Vagina (tissue), 2 donors: ENCODE measurements around the gene LAMC1. TPM values are rescaled to one million over a fixed set of nuclear protein-coding genes. Genes with fewer than 3 reads are reported as not detected.

Source experiments
- DNase-seq, 2 donors: peaks; one replicate each; pipeline ENCODE4 v3.0.0-alpha.2; 2017; ENCODE audit errors: extremely low spot score in 2 of 2
- H3K27ac ChIP-seq: fragments of 200-600 bp; sonication (generic); one replicate; pipeline ENCODE4 v1.5.1; 2019
- H3K27me3 ChIP-seq: fragments of 200-600 bp; sonication (generic); one replicate; pipeline ENCODE4 v1.5.1; 2019
- H3K36me3 ChIP-seq, 2 donors: fragments of 200-600 bp; sonication (generic); one replicate each; pipeline ENCODE4 v1.5.1; 2017 to 2019
- H3K4me1 ChIP-seq: fragments of 200-600 bp; sonication (generic); one replicate; pipeline ENCODE4 v1.5.1; 2019
- H3K4me3 ChIP-seq, 2 donors: fragments of 200-600 bp; sonication (generic); 1 replicate in 1 of 2; 2 replicates in 1 of 2; pipeline ENCODE4 v1.5.1; 2016 to 2019
- H3K9me3 ChIP-seq: fragments of 200-600 bp; sonication (generic); one replicate; pipeline ENCODE4 v1.5.1; 2019
- POLR2A ChIP-seq, 2 donors: fragments of 450-650 bp; IDR thresholded peaks; one replicate each; pipeline ENCODE4 v1.6.1; 2017; ENCODE audit warnings: antibody characterized with exemption in 2 of 2, mild to moderate bottlenecking in 2 of 2, moderate library complexity in 2 of 2
- POLR2AphosphoS5 ChIP-seq, 2 donors: sonication (generic); formaldehyde crosslinking; IDR thresholded peaks; one replicate each; pipeline ENCODE4 v1.9.0; 2017; ENCODE audit warnings: antibody characterized with exemption in 2 of 2, mild to moderate bottlenecking in 2 of 2, low read depth in 1 of 2; ENCODE audit not compliant: insufficient read depth in 1 of 2
- intact Hi-C: fragments of 100-400 bp; cut with DNase I; formaldehyde crosslinking; loops from one replicate; pipeline ENCODE4 v1.15.1; 2023
- total RNA-seq: library from RNA; depleted of rRNA; stranded (reverse); fragments of >200 nt; gene quantifications from one replicate; pipeline ENCODE4 v1.2.3, GENCODE V29; 2016
- TF ChIP-seq, protein P1 (sequence below), 3 experiments: fragments of 450-650 bp in 2 of 3; fragments of 200-600 bp in 1 of 3; sonication (generic) in 1 of 3; IDR thresholded peaks; one replicate each; pipeline ENCODE4 v1.5.1; 2017 to 2019; ENCODE audit warnings: antibody characterized with exemption in 3 of 3, mild to moderate bottlenecking in 2 of 3, moderate library complexity in 2 of 3

The LAMC1 gene
- total RNA-seq, 1 donor from 2014 or later, result 217 TPM

DNA sequence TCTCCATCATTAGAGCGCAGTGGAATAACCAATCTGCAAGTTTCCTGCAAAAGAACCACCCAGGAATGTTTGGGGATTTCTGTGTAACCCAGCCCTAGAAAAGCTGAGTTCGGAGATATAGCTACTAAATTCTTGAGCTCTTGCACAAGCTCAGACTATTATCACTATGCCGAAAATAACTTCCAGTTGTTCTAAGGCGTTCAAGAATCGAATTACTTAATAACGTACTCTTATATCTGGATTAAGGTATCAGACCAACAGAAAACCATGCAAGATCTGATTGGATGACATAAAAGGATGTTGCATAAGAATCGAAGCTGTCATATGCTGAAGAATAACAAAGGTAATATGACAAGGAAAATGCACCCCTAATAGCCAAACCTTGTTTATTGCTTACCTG, 155.3 kb downstream of the LAMC1 start:
- intact Hi-C loops, result no loop called here
- Histone ChIP-seq H3K27me3 (no peaks in the 10 kb centered on the region), H3K36me3 (no peaks in the 10 kb centered on the region), H3K27ac (no peak overlapping the region), H3K9me3 (no peaks in the 10 kb centered on the region), H3K4me3 (no peak overlapping the region), H3K4me1 (peaks cover 9% of the 10 kb centered on the region)
- TF ChIP-seq POLR2A (IDR thresholded peaks at IDR 0.05), result no peak
- TF ChIP-seq, protein P1, sequence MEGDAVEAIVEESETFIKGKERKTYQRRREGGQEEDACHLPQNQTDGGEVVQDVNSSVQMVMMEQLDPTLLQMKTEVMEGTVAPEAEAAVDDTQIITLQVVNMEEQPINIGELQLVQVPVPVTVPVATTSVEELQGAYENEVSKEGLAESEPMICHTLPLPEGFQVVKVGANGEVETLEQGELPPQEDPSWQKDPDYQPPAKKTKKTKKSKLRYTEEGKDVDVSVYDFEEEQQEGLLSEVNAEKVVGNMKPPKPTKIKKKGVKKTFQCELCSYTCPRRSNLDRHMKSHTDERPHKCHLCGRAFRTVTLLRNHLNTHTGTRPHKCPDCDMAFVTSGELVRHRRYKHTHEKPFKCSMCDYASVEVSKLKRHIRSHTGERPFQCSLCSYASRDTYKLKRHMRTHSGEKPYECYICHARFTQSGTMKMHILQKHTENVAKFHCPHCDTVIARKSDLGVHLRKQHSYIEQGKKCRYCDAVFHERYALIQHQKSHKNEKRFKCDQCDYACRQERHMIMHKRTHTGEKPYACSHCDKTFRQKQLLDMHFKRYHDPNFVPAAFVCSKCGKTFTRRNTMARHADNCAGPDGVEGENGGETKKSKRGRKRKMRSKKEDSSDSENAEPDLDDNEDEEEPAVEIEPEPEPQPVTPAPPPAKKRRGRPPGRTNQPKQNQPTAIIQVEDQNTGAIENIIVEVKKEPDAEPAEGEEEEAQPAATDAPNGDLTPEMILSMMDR (IDR thresholded peaks at IDR 0.05), result no peak
- TF ChIP-seq POLR2AphosphoS5 (IDR thresholded peaks at IDR 0.05; ENCODE audit: insufficient read depth in 1 of 2, low read depth in 1 of 2), result no peak
- no peak for DNase-seq

DNA sequence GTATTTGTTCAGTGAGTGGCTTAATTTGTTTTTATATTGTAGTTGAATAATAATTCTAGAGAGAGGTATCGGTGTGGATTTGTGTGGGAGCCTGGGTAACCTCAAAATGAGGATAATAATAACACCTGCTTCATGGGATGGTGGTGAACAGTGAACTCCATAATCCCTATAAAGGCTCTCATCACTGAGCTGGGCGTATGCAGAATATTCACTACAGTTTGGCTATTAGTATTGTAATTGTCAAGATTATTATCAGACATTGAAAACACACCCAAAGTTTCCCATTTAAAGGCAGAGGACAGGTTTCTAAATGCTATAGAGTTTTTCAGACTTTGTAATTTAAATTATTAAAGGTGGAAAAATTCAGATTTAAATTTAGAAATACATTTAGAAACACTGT, 155.8 kb downstream of the LAMC1 start:
- DNase-seq, result no peak
- no peak overlapping the region for H3K27ac ChIP-seq
- H3K36me3 ChIP-seq, result no peaks in the 10 kb centered on the region
- no peak overlapping the region for H3K4me3 ChIP-seq
- peaks cover 9% of the 10 kb centered on the region for H3K4me1 ChIP-seq
- H3K27me3 ChIP-seq, result no peaks in the 10 kb centered on the region
- TF ChIP-seq, protein P1 (IDR thresholded peaks at IDR 0.05), result no peak
- no peak for TF ChIP-seq POLR2AphosphoS5 (IDR thresholded peaks at IDR 0.05; ENCODE audit: insufficient read depth in 1 of 2, low read depth in 1 of 2)
- no peak for TF ChIP-seq POLR2A (IDR thresholded peaks at IDR 0.05)
- intact Hi-C loops, result no loop called here
- no peaks in the 10 kb centered on the region for H3K9me3 ChIP-seq

DNA sequence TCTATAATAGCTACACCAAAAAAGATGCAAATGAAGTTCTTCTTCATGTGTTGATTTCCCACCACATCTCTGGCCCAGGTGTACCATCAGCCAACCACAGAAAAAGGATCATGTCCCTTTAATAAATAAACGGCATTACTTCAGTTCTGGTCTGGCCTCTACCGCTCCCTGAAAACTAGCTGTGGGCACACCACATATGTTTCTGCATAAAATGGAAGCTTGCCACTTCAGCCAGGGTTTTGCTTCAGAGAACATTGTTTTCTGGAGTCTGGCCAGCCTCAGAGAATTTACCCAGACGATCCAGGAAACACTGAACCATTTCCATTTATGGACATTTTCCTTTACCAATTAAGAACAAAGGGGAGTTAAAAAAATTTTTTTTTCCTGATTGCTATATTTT, 157.0 kb downstream of the LAMC1 start:
- H3K4me1 ChIP-seq, result peaks cover 10% of the 10 kb centered on the region
- TF ChIP-seq POLR2AphosphoS5 (IDR thresholded peaks at IDR 0.05; ENCODE audit: insufficient read depth in 1 of 2, low read depth in 1 of 2) (no peak), POLR2A (IDR thresholded peaks at IDR 0.05) (no peak)
- TF ChIP-seq, protein P1 (IDR thresholded peaks at IDR 0.05), result no peak
- intact Hi-C loops, result no loop called here
- no peaks in the 10 kb centered on the region for H3K36me3 ChIP-seq
- H3K27ac ChIP-seq, result peak overlapping the region; percentile 56
- H3K9me3 ChIP-seq, result no peaks in the 10 kb centered on the region
- no peak overlapping the region for H3K4me3 ChIP-seq
- no peaks in the 10 kb centered on the region for H3K27me3 ChIP-seq
- no peak for DNase-seq

DNA sequence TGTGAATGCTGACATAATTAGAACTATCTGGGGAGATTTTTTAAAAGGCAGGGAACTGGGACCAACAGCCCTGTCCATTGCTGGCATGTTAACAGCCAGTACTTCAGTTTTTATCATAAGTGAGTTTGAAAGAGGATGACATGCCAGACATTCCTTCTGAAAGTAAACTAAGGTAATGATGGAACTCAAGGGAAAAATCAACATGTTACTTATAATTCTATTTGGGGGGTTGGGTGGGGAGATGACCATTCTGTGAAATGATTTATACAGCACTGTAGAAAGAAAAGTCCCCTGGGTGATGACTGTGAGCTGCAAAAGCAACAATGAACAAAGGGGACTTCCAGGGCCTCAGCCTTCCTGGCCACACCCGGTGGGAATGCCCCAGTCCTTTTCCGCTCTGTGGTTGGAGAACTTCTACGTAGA, 157.4 kb downstream of the LAMC1 start:
- TF ChIP-seq POLR2A (IDR thresholded peaks at IDR 0.05), result no peak
- TF ChIP-seq, protein P1 (IDR thresholded peaks at IDR 0.05), result no peak
- no peak for TF ChIP-seq POLR2AphosphoS5 (IDR thresholded peaks at IDR 0.05; ENCODE audit: insufficient read depth in 1 of 2, low read depth in 1 of 2)
- H3K27ac ChIP-seq, result peak overlapping the region; percentile 56
- H3K9me3 ChIP-seq, result no peaks in the 10 kb centered on the region
- intact Hi-C loops, result no loop called here
- no peaks in the 10 kb centered on the region for H3K27me3 ChIP-seq
- H3K36me3 ChIP-seq, result no peaks in the 10 kb centered on the region
- no peak for DNase-seq
- peaks cover 15% of the 10 kb centered on the region for H3K4me1 ChIP-seq
- H3K4me3 ChIP-seq, result no peak overlapping the region

DNA sequence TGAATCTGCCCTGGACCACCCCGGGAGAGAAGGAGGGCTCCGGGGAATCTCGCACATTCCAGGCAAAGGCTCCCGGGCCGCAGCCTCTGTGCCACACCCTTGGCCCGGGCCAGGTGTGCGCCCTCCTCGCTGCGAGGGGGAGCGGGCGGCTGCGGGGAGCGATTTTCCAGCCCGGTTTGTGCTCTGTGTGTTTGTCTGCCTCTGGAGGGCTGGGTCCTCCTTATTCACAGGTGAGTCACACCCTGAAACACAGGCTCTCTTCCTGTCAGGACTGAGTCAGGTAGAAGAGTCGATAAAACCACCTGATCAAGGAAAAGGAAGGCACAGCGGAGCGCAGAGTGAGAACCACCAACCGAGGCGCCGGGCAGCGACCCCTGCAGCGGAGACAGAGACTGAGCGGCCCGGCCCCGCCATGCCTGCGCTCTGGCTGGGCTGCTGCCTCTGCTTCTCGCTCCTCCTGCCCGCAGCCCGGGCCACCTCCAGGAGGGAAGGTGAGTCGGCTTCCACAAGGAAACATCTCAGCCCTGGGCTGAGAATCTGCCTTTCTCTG, 162.8 kb downstream of the LAMC1 start, which contains the start of gene LAMC2:
Gene LAMC2 (plus strand): TSS at position 324 of the 550 bp plus-strand sequence. CDS start 89 bp downstream, at position 413.
- Histone ChIP-seq H3K36me3 (no peaks in the 10 kb centered on the region), H3K27ac (peak within 1 kb of the TSS; percentile 52), H3K27me3 (no peaks in the 10 kb centered on the region), H3K9me3 (no peaks in the 10 kb centered on the region), H3K4me1 (peaks cover 19% of the 10 kb centered on the region), H3K4me3 (peak within 1 kb of the TSS; percentile 37 to 40)
- TF ChIP-seq POLR2A (IDR thresholded peaks at IDR 0.05) (peak in 1 of 2 donors; percentile 10), POLR2AphosphoS5 (IDR thresholded peaks at IDR 0.05; ENCODE audit: insufficient read depth in 1 of 2, low read depth in 1 of 2) (peak; percentile 67 to 70)
- TF ChIP-seq, protein P1 (IDR thresholded peaks at IDR 0.05), result peak in 1 of 3 experiments; percentile 8
- no peak for DNase-seq
- intact Hi-C loops, result no loop called here
